NB4 (cell line): ENCODE data around the gene C1QTNF12.

Source experiments
- CTCF ChIP-seq: IDR thresholded peaks from one replicate; pipeline ENCODE4 v1.5.1; 2012; ENCODE audit warnings: low read depth, low read length
- MYC ChIP-seq: IDR thresholded peaks from 2 replicates; pipeline ENCODE4 v1.6.1; 2011; ENCODE audit warnings: low read depth, low read length

- TF ChIP-seq MYC = no peak
- no peak for TF ChIP-seq CTCF
Observed at GRCh38 chr1:1255611-1256010, 9.1 kb upstream of the C1QTNF12 start.
